Vagina (tissue), 2 donors: ENCODE data around the gene FAM234B.

Experiments used
- POLR2A ChIP-seq, 2 donors: fragments of 450-650 bp; IDR thresholded peaks; one replicate each; pipeline ENCODE4 v1.6.1; 2017; ENCODE audit warnings: antibody characterized with exemption in 2 of 2, mild to moderate bottlenecking in 2 of 2, moderate library complexity in 2 of 2
- POLR2AphosphoS5 ChIP-seq, 2 donors: sonication (generic); formaldehyde crosslinking; IDR thresholded peaks; one replicate each; pipeline ENCODE4 v1.9.0; 2017; ENCODE audit warnings: antibody characterized with exemption in 2 of 2, mild to moderate bottlenecking in 2 of 2, low read depth in 1 of 2; ENCODE audit not compliant: insufficient read depth in 1 of 2

- TF ChIP-seq POLR2A (IDR thresholded peaks at IDR 0.05) (no peak), POLR2AphosphoS5 (IDR thresholded peaks at IDR 0.05; ENCODE audit: insufficient read depth in 1 of 2, low read depth in 1 of 2) (no peak)
These were observed 2.8 kb downstream of the FAM234B start for GRCh38 chr12:13046964-13047363.
